Small intestine (tissue), 7 donors: ENCODE results near the gene PCBP3. TPM values are rescaled to one million over a fixed set of nuclear protein-coding genes. Genes with fewer than 3 reads are reported as not detected.

Experiments
- DNase-seq, 2 donors: peaks; one replicate each; pipeline versions ENCODE4 v3.0.0 to v3.0.0-alpha.2; 2013
- FAIRE-seq: peaks from 2 replicates; lab custom pipeline; 2012; peaks lifted over from hg19 to GRCh38; lab: Jason Lieb, UNC
- H3K27ac ChIP-seq, 3 donors: one replicate each; pipeline ENCODE4 v1.5.1; 2013; ENCODE audit warnings: low read length in 2 of 3, mild to moderate bottlenecking in 2 of 3, control low read depth in 1 of 3, inconsistent platforms in 1 of 3, low read depth in 1 of 3, moderate library complexity in 1 of 3
- H3K27me3 ChIP-seq, 3 donors: one replicate each; pipeline ENCODE4 v1.6.1; 2013; ENCODE audit warnings: low read length in 3 of 3, inconsistent platforms in 1 of 3; ENCODE audit not compliant: control insufficient read depth in 3 of 3, insufficient read depth in 3 of 3
- H3K36me3 ChIP-seq, 3 donors: one replicate each; pipeline ENCODE4 v1.6.1; 2013; ENCODE audit warnings: low read length in 3 of 3, inconsistent platforms in 1 of 3, low read depth in 1 of 3, mild to moderate bottlenecking in 1 of 3, moderate library complexity in 1 of 3; ENCODE audit not compliant: control insufficient read depth in 3 of 3, insufficient read depth in 2 of 3
- H3K4me1 ChIP-seq, 3 donors: one replicate each; pipeline ENCODE4 v1.6.1; 2013; ENCODE audit warnings: low read length in 2 of 3, inconsistent platforms in 1 of 3, low read depth in 1 of 3, mild to moderate bottlenecking in 1 of 3, moderate library complexity in 1 of 3; ENCODE audit not compliant: control insufficient read depth in 3 of 3, insufficient read depth in 2 of 3
- H3K4me3 ChIP-seq, 3 donors: one replicate each; pipeline ENCODE4 v1.5.1; 2013; ENCODE audit warnings: low read length in 3 of 3, control low read depth in 1 of 3, inconsistent platforms in 1 of 3, low read depth in 1 of 3, mild to moderate bottlenecking in 1 of 3, moderate library complexity in 1 of 3
- H3K9me3 ChIP-seq, 2 donors: one replicate each; pipeline ENCODE4 v1.6.1; 2013; ENCODE audit warnings: low read depth in 1 of 2, low read length in 1 of 2; ENCODE audit not compliant: control insufficient read depth in 2 of 2, insufficient read depth in 1 of 2
- WGBS, 3 donors: extraction: QIAGEN DNeasy Blood & Tissue Kit; methylation state at CpG; one replicate each; pipeline ENCODE4 v1.1.7; 2013; 5-methylcytosine and 5-hydroxymethylcytosine counted together
- polyA plus RNA-seq, 4 donors: library from polyadenylated mRNA; stranded (reverse) in 3 of 4; unstranded in 1 of 4; fragments of 200-250 nt in 3 of 4; fragments of 120-200 nt in 1 of 4; gene quantifications; one replicate each; pipeline versions ENCODE4 v1.2.1 to v1.2.3, GENCODE V29; 2013
- donor health status: healthy with polysubstance abuse.
- donor health status: control.
- donor health status: control.
- donor health status: Bipolar disorder and iron deficiency.
- donor health status: healthy.

PCBP3 gene
- polyA plus RNA-seq, 4 donors = 0.81 to 8.2 (median 1.0) TPM; not detected in 1

DNA sequence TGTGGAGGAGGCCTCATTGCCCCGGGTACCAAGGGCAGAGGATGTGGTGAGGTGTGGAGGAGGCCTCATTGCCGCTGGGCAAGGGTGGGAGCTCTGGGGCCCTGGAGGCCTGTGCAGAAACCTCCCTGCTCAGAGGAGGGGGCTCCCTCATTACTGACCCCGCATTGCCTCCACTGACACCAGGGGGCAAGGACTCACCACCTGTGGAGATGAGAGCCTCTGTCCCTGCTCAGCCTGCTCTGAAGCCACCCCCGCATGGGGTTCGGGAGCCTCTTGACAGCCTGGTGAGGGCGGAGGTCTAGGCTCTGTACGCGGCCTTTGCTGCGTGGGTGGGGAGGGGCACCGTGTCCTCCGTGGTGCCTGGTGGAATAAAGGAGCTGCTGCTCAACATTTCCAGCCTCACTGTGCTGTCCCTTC is 243.1 kb downstream of the PCBP3 start:
- Histone ChIP-seq H3K9me3 (no peaks in the 10 kb centered on the region), H3K4me1 (peaks cover 0 to 2% (median 0%) of the 10 kb centered on the region in 3 donors), H3K27ac (peak overlapping the region in 2 of 3 donors; percentile 22 to 56), H3K4me3 (no peak overlapping the region), H3K27me3 (peaks cover 0 to 2% (median 0%) of the 10 kb centered on the region in 3 donors), H3K36me3 (no peaks in the 10 kb centered on the region)
- FAIRE-seq = no peak
- WGBS, 3 donors = 74 to 80% (median 77%) methylated on average over 11 of the region's 11 CpGs
- DNase-seq = no peak

DNA sequence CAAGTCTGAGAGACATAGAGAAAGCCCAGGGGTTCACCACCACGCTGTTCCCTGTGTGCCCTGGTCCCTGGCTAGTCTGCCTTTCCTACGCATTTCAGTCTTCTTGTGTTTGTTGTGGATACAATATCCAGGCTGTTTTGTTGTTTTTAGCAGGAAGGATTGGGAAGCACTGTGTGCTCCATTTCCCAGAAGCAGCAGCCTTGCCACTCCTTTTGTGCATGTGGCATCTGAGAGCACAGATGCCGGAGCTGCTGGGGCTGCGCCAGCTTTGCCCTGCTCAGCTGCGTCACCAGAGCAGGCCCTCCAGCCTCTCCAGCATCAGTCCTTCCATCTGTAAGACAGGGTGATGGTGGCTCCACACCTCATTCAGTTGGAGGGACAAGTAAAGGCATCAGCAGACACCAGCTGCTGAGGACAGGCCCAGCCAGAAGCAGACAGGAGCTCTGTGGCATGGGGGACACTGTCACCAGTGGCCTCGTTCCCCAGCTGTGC is 243.6 kb downstream of the PCBP3 start:
- Histone ChIP-seq H3K4me1 (peaks cover 0 to 5% (median 0%) of the 10 kb centered on the region in 3 donors), H3K4me3 (no peak overlapping the region), H3K9me3 (no peaks in the 10 kb centered on the region), H3K27me3 (peaks cover 0 to 2% (median 0%) of the 10 kb centered on the region in 3 donors), H3K27ac (peak overlapping the region in 2 of 3 donors; percentile 22 to 32), H3K36me3 (no peaks in the 10 kb centered on the region)
- 74 to 81% (median 80%) methylated on average over 6 of the region's 6 CpGs for WGBS, 3 donors
- no peak for DNase-seq
- FAIRE-seq = no peak

DNA sequence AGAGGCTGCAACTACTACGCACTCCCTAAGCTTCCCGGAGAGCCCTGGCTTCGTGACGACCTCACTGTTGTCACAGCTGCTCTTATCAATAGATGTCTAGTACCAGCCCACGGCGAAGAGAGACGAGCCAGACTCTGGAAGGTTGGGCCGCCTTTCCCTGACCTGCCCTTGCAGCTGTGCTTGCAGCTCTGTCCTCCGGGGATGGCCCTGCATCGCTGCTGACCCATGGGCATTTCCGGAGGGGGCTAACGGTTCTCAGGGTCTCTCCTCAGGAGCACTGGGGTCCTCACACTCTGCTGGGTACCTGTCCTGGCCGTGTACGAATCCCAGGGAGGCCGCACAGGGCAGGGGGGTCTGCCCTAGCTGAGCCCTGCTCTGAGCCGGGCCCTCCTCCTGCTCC is 244.3 kb downstream of the PCBP3 start:
- Histone ChIP-seq H3K27me3 (peaks cover 0 to 2% (median 0%) of the 10 kb centered on the region in 3 donors), H3K4me1 (peaks cover 0 to 5% (median 0%) of the 10 kb centered on the region in 3 donors), H3K4me3 (no peak overlapping the region), H3K9me3 (no peaks in the 10 kb centered on the region), H3K36me3 (no peaks in the 10 kb centered on the region), H3K27ac (no peak overlapping the region)
- 56 to 75% (median 59%) methylated on average over 16 of the region's 16 CpGs for WGBS, 3 donors
- DNase-seq (no peak), FAIRE-seq (no peak)

DNA sequence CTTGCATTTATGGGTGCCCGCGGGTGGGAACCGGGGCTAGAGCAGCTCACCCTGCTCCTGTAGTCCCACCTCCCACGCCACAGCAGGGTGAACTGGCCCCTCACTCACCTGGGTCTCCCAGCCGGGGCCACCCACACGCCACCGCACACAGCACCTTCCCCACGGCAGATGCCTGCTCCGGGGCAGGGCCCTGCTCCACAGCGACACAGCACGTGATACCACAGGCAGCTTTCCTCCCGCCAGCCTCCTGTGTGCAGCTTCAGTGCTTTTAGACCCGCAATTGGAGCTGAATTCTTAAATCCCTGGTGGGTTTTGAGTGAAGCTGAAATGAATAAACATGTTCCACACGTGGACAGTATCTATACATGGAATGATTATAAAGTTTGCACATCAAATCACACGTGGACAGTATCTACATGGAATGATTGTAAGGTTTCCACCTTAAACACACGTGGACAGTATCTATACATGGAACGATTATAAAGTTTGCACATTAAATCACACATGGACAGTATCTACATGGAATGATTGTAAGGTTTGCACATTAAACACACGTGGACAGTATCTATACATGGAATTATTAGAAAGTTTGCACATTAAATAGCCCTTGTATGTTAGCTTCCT is 245.0 kb downstream of the PCBP3 start:
- Histone ChIP-seq H3K4me3 (no peak overlapping the region), H3K27ac (no peak overlapping the region), H3K9me3 (no peaks in the 10 kb centered on the region), H3K4me1 (peaks cover 0 to 5% (median 0%) of the 10 kb centered on the region in 3 donors), H3K36me3 (no peaks in the 10 kb centered on the region), H3K27me3 (peaks cover 0 to 2% (median 0%) of the 10 kb centered on the region in 3 donors)
- FAIRE-seq (no peak), DNase-seq (no peak)
- 75 to 83% (median 78%) methylated on average over 18 of the region's 18 CpGs for WGBS, 3 donors

DNA sequence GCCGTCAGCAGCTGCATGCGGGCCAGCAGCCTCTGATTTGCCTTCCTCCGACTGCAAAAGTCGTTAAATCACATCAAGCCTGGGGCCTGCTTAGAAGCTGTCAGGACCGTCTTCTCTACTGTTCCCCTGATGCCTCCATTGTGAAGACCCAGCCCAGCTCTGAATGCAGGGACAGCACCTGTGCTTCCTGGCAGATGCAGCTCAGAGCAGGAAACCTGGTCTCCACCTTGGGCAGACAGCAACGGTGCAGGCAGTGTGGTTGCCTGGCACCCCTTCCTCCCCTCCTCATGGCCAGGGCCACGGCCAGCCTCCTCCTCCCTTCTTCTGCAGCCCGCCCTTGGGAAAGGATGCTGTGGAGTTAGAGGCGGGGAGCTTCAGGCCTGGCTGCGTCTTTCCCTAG is 245.7 kb downstream of the PCBP3 start:
- no peak overlapping the region for H3K27ac ChIP-seq
- no peak overlapping the region for H3K4me3 ChIP-seq
- H3K4me1 ChIP-seq = peaks cover 0 to 5% (median 0%) of the 10 kb centered on the region in 3 donors
- H3K27me3 ChIP-seq = peaks cover 0 to 2% (median 0%) of the 10 kb centered on the region in 3 donors
- H3K9me3 ChIP-seq = no peaks in the 10 kb centered on the region
- FAIRE-seq = no peak
- WGBS, 3 donors = 69 to 72% (median 72%) methylated on average over 10 of the region's 10 CpGs
- DNase-seq = no peak
- no peaks in the 10 kb centered on the region for H3K36me3 ChIP-seq

DNA sequence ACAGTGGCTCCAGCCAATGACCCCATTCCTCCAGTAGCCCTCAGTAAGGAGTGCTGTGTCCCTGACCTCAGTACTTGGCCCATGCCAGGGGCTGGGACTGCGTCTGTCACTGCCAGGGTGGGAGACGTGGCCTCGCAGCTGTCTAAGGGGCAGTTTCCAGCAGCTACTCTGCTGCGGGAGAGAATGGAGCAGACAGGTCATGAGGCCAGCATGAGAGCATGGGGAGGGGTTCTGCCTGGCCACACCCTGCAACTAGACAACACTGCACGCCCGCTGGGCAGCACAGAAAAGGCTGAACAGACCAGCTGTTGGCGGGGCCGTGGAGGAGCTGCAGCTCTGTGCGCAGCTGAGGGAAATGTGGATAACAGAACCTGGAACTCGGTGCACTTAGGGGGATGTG is 246.4 kb downstream of the PCBP3 start:
- FAIRE-seq = no peak
- 51 to 65% (median 56%) methylated on average over 10 of the region's 10 CpGs for WGBS, 3 donors
- no peak overlapping the region for H3K4me3 ChIP-seq
- H3K36me3 ChIP-seq = no peaks in the 10 kb centered on the region
- peaks cover 0 to 5% (median 0%) of the 10 kb centered on the region in 3 donors for H3K4me1 ChIP-seq
- no peak for DNase-seq
- peaks cover 0 to 2% (median 0%) of the 10 kb centered on the region in 3 donors for H3K27me3 ChIP-seq
- H3K9me3 ChIP-seq = no peaks in the 10 kb centered on the region
- no peak overlapping the region for H3K27ac ChIP-seq

DNA sequence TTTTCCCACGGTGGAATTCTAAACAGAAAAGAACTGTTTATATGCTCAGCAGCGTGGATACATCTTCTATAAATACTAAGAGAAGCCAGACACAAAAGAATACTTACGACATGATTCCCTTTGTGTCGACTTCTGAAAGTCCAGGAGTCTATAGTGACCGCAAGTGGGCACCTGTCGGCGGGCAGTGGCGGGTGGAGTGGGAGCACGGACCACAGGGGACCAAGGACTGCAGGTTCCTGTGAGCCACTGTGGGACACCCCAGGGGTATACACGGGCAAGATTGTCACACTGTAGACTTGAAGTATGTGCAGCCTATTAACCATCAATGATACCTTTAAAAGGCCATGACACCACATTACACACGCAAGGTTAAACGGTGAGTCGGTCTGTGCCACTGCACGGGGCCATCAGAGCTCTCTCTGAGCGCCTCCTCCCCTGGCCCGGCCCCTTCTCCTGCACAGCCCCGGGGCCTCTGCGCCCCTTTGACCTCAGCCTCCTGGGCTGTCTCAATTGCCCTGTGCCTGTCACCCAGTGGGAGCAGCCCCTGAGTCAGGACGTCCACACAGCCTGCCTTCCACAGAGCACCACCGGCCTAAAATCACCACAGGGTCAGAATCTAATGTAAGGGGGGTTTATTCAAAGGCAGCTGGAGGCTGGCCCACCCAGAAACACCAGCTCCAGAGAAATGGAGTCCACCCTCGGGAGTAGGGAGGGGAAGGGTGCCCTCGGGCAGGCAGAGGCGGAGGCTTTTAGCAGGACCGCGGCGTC is 248.0 kb downstream of the PCBP3 start:
- Histone ChIP-seq H3K9me3 (no peaks in the 10 kb centered on the region), H3K4me3 (no peak overlapping the region), H3K4me1 (peaks cover 0 to 5% (median 0%) of the 10 kb centered on the region in 3 donors), H3K27me3 (peaks cover 0 to 2% (median 0%) of the 10 kb centered on the region in 3 donors), H3K27ac (no peak overlapping the region), H3K36me3 (no peaks in the 10 kb centered on the region)
- peak in 1 of 2 donors; percentile 35 for DNase-seq
- no peak for FAIRE-seq
- WGBS, 3 donors = 52 to 58% (median 56%) methylated on average over 25 to 26 of the region's 26 CpGs

DNA sequence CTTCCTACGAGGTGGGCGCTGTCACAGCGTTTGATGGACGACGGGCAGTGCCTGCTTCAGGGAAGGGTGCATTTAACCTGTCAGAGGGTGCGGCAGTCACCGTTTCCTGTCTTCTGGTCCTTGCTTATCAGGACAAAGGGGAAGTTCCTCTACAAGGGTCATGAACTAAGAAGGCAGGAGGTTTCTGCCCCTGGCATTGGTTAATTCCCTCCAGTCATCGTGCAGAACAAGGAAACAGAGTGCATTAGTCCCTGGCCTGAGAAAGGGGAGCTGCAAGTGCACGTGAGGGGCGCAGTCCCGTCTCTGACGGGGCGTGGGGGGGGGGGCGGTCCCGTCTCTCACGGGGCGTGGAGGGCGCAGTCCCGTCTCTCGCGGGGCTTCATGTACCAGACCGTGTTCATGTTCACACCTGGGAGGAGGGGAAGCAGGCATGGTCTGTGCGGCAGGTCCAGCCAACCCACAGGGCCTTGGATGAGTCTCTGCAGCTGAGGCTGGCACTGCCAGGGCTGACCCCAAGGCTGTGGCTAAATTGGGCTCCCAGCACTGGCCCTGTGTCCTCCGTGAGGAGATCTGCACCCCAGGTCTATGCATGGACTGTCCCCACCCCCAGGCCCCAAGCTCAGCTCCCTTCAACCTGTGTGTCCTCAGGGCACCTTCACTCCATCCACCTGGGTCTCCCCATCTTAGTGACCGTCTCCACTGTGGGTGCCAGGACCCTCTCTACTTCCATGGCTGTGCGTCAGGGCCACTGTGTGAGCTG is 248.8 kb downstream of the PCBP3 start:
- no peak overlapping the region for H3K27ac ChIP-seq
- H3K9me3 ChIP-seq = no peaks in the 10 kb centered on the region
- peaks cover 0 to 2% (median 0%) of the 10 kb centered on the region in 3 donors for H3K27me3 ChIP-seq
- no peaks in the 10 kb centered on the region for H3K36me3 ChIP-seq
- H3K4me1 ChIP-seq = peaks cover 0 to 5% (median 0%) of the 10 kb centered on the region in 3 donors
- DNase-seq (peak in 1 of 2 donors; percentile 46), FAIRE-seq (no peak)
- H3K4me3 ChIP-seq = no peak overlapping the region
- WGBS, 3 donors = 32 to 50% (median 33%) methylated on average over 25 to 26 of the region's 26 CpGs
